IPS-NIHi7 (cell line): Measurements from ENCODE around the gene TUBA3E.
"Not testable (repeated sequence)": the region's sequence is repeated elsewhere in the genome, so short reads cannot be mapped to it uniquely, and the experiment has no call there.

Experiments used
- DNase-seq: peaks from one replicate; pipeline ENCODE4 v3.0.0; 2012; ENCODE audit warnings: mixed read lengths; ENCODE audit errors: extremely low spot score

TUBA3E gene

GRCh38 chr2:130143266-130144039, 54.8 kb downstream of the TUBA3E start:
- DNase-seq, result not testable (repeated sequence)

GRCh38 chr2:130142396-130143265, 55.6 kb downstream of the TUBA3E start:
- DNase-seq, result not testable (repeated sequence)
